ENCODE data around the gene CENPC.

DNA sequence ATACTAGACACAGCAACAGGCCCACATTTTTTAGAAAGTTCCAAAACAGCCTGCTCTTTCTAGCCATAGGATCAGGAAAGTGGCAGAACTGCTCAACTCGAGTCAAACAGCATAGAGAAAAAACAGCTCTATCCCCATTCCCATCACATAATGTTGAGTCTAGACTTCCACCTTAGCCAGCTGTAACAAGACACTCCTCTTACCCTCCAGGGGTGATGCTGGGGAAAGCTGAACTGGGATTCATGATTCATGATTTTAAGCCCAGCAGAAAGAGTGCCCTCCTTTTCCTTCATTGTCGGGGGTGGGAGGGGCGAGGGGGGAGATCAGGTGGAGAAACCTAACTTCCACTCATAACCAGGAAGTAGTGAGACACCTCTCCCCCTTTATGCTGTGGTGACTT is 86.1 kb downstream of the CENPC start:
- no peak for TF ChIP-seq POLR2A (IDR thresholded peaks at IDR 0.05)
- TF ChIP-seq, protein P1, sequence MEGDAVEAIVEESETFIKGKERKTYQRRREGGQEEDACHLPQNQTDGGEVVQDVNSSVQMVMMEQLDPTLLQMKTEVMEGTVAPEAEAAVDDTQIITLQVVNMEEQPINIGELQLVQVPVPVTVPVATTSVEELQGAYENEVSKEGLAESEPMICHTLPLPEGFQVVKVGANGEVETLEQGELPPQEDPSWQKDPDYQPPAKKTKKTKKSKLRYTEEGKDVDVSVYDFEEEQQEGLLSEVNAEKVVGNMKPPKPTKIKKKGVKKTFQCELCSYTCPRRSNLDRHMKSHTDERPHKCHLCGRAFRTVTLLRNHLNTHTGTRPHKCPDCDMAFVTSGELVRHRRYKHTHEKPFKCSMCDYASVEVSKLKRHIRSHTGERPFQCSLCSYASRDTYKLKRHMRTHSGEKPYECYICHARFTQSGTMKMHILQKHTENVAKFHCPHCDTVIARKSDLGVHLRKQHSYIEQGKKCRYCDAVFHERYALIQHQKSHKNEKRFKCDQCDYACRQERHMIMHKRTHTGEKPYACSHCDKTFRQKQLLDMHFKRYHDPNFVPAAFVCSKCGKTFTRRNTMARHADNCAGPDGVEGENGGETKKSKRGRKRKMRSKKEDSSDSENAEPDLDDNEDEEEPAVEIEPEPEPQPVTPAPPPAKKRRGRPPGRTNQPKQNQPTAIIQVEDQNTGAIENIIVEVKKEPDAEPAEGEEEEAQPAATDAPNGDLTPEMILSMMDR (IDR thresholded peaks at IDR 0.05), result no peak
